ENCODE results near the gene KCNMA1. TPM values are rescaled to one million over a fixed set of nuclear protein-coding genes. Genes with fewer than 3 reads are reported as not detected.

KCNMA1 gene
- total RNA-seq, 2 donors from 2014 or later = 0.48 to 0.56 TPM

DNA sequence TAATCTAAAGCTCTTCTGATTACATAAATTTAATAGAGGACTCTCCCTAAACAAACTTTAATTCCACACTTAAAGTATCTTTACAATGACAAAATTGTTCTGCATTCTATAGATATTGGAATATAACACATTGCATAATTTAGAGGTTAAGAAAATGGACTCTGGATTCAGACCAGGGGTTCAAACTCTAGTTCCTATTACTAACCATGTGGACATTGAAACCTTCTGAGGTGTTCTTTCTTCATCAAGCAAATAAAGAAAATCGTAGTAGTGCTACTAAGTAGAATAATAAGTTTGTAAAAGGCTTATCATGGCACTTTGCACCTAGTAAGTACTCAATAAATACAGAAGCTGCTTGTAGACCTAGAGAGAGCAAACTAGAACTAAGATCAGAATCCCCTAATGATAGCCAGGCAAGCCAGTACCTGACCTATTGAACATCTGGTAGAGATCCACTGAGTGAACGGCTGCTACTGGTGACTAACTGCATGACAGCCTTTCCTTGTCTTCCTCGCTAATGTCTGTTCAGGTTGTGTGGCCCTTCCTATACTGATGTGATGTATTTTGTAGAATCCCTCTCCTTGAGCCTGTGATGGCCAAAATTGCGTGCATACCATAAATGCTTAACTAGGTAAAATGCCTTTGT lies 430.3 kb downstream of the KCNMA1 start:
- Mint-ChIP-seq H3K4me3 (no peak overlapping the region), H3K9me3 (no peaks in the 10 kb centered on the region), H3K4me1 (no peaks in the 10 kb centered on the region), H3K36me3 (ENCODE audit: low read depth) (no peaks in the 10 kb centered on the region), H3K27me3 (peaks cover 20% of the 10 kb centered on the region), H3K27ac (no peak overlapping the region)
- no peak for ATAC-seq (replicated peaks)

GRCh38 chr10:77205135-77205534 lies 432.5 kb downstream of the KCNMA1 start:
- Mint-ChIP-seq H3K36me3 (ENCODE audit: low read depth) (no peaks in the 10 kb centered on the region), H3K4me1 (no peaks in the 10 kb centered on the region), H3K9me3 (no peaks in the 10 kb centered on the region), H3K27ac (no peak overlapping the region), H3K27me3 (peaks cover 29% of the 10 kb centered on the region), H3K4me3 (no peak overlapping the region)
- no peak for ATAC-seq (replicated peaks)

GRCh38 chr10:77204171-77204570 lies 433.4 kb downstream of the KCNMA1 start:
- H3K27me3 Mint-ChIP-seq = peaks cover 35% of the 10 kb centered on the region
- no peak for ATAC-seq (replicated peaks)
- no peaks in the 10 kb centered on the region for H3K36me3 Mint-ChIP-seq (ENCODE audit: low read depth)
- no peaks in the 10 kb centered on the region for H3K4me1 Mint-ChIP-seq
- H3K9me3 Mint-ChIP-seq = no peaks in the 10 kb centered on the region
- H3K4me3 Mint-ChIP-seq = no peak overlapping the region
- H3K27ac Mint-ChIP-seq = no peak overlapping the region

GRCh38 chr10:77202857-77203256 lies 434.8 kb downstream of the KCNMA1 start:
- Mint-ChIP-seq H3K4me1 (no peaks in the 10 kb centered on the region), H3K9me3 (no peaks in the 10 kb centered on the region), H3K36me3 (ENCODE audit: low read depth) (no peaks in the 10 kb centered on the region), H3K4me3 (no peak overlapping the region), H3K27me3 (peaks cover 42% of the 10 kb centered on the region), H3K27ac (no peak overlapping the region)
- ATAC-seq (replicated peaks) = no peak

- ATAC-seq (replicated peaks) = no peak
- H3K4me1 Mint-ChIP-seq = no peaks in the 10 kb centered on the region
- no peaks in the 10 kb centered on the region for H3K36me3 Mint-ChIP-seq (ENCODE audit: low read depth)
- peaks cover 49% of the 10 kb centered on the region for H3K27me3 Mint-ChIP-seq
- H3K9me3 Mint-ChIP-seq = no peaks in the 10 kb centered on the region
- no peak overlapping the region for H3K4me3 Mint-ChIP-seq
- H3K27ac Mint-ChIP-seq = no peak overlapping the region
Measured at GRCh38 chr10:77201135-77202106, 436.2 kb downstream of the KCNMA1 start.

DNA sequence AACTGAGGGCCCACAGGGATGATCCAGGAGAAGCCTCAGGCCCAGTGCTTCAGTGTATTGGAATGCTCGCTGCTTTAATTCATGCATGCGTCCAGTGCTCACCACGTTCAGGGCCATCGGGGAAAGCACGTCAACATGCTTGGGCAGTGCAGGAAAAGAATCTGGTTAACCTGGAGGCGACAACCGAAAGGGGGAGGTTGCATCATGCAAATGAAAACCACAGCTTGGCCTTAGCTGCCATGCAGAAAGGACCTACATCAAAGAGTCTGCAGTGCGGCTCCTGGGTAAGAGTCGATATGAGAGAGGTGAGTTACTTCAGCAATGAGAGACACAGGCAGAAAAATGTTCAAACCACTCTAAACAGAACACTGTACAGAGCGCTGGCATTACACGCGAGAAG lies 440.1 kb downstream of the KCNMA1 start:
- no peaks in the 10 kb centered on the region for H3K36me3 Mint-ChIP-seq (ENCODE audit: low read depth)
- peaks cover 37% of the 10 kb centered on the region for H3K27me3 Mint-ChIP-seq
- no peaks in the 10 kb centered on the region for H3K4me1 Mint-ChIP-seq
- no peak overlapping the region for H3K27ac Mint-ChIP-seq
- no peak overlapping the region for H3K4me3 Mint-ChIP-seq
- no peak for ATAC-seq (replicated peaks)
- H3K9me3 Mint-ChIP-seq = no peaks in the 10 kb centered on the region

DNA sequence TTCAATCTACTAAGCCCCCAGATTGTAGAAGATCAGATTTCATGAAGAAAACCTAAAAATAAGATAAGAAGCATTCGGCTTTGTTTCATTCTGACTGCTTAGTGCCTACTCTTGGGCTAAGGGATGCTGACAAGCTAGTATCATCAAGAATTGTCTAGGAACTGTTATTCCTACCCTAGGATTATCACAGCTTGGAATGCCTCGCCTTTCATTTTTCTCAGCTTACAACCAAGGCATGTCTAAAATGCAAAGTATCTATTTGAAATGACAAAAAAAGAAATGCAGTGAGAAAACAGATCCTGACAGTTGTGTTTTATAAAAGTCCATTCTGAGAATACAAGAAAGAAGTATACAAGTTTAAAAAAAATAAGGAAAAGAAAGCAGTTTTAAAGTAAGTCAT lies 441.0 kb downstream of the KCNMA1 start:
- ATAC-seq (replicated peaks) = no peak
- Mint-ChIP-seq H3K9me3 (no peaks in the 10 kb centered on the region), H3K27ac (no peak overlapping the region), H3K36me3 (ENCODE audit: low read depth) (no peaks in the 10 kb centered on the region), H3K4me3 (no peak overlapping the region), H3K4me1 (no peaks in the 10 kb centered on the region), H3K27me3 (peaks cover 37% of the 10 kb centered on the region)

- H3K4me1 Mint-ChIP-seq = no peaks in the 10 kb centered on the region
- H3K36me3 Mint-ChIP-seq (ENCODE audit: low read depth) = no peaks in the 10 kb centered on the region
- no peak for ATAC-seq (replicated peaks)
- H3K4me3 Mint-ChIP-seq = no peak overlapping the region
- no peaks in the 10 kb centered on the region for H3K9me3 Mint-ChIP-seq
- H3K27me3 Mint-ChIP-seq = peaks cover 28% of the 10 kb centered on the region
- H3K27ac Mint-ChIP-seq = no peak overlapping the region
Measured at GRCh38 chr10:77195101-77195500, 442.5 kb downstream of the KCNMA1 start.

- Mint-ChIP-seq H3K36me3 (ENCODE audit: low read depth) (no peaks in the 10 kb centered on the region), H3K27ac (no peak overlapping the region), H3K4me1 (no peaks in the 10 kb centered on the region), H3K27me3 (peaks cover 18% of the 10 kb centered on the region), H3K9me3 (no peaks in the 10 kb centered on the region), H3K4me3 (no peak overlapping the region)
- no peak for ATAC-seq (replicated peaks)
Measured at GRCh38 chr10:77193001-77193400, 444.6 kb downstream of the KCNMA1 start.

- no peak overlapping the region for H3K4me3 Mint-ChIP-seq
Measured at GRCh38 chr10:77192402-77192801, 445.2 kb downstream of the KCNMA1 start.

GRCh38 chr10:77191324-77192049 lies 446.1 kb downstream of the KCNMA1 start:
- no peak overlapping the region for H3K4me3 Mint-ChIP-seq
- H3K4me1 Mint-ChIP-seq = no peaks in the 10 kb centered on the region
- H3K9me3 Mint-ChIP-seq = no peaks in the 10 kb centered on the region
- H3K27me3 Mint-ChIP-seq = peaks cover 11% of the 10 kb centered on the region
- H3K36me3 Mint-ChIP-seq (ENCODE audit: low read depth) = no peaks in the 10 kb centered on the region
- H3K27ac Mint-ChIP-seq = no peak overlapping the region
- no peak for ATAC-seq (replicated peaks)

More at GRCh38 chr10:77192402-77192801, 445.2 kb downstream of the KCNMA1 start:
- no peak for ATAC-seq (replicated peaks)
- no peaks in the 10 kb centered on the region for H3K9me3 Mint-ChIP-seq
- H3K4me1 Mint-ChIP-seq = no peaks in the 10 kb centered on the region
- no peaks in the 10 kb centered on the region for H3K36me3 Mint-ChIP-seq (ENCODE audit: low read depth)
- H3K27me3 Mint-ChIP-seq = peaks cover 12% of the 10 kb centered on the region
- no peak overlapping the region for H3K27ac Mint-ChIP-seq

DNA sequence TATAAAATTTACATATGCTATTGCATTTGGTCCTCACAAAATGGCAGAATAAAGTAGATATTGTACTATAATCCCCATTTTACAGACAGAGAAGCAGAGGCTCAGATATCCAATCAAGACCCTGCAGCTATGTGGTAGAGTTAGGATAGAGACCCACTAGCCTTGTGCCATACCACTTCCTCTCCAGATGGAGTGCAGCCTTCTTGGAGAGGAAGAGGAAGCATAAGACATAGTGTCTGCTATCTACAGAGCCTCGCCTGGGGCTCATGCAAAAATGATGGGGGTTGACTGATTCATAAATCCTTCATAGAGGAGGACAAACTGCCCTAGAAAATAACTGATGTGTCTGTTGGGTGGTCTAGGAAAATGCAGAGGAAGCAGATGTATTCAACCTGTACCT lies 447.3 kb downstream of the KCNMA1 start:
- H3K27me3 Mint-ChIP-seq = peaks cover 16% of the 10 kb centered on the region
- no peaks in the 10 kb centered on the region for H3K4me1 Mint-ChIP-seq
- ATAC-seq (replicated peaks) = no peak
- H3K4me3 Mint-ChIP-seq = no peak overlapping the region
- H3K27ac Mint-ChIP-seq = no peak overlapping the region
- no peaks in the 10 kb centered on the region for H3K36me3 Mint-ChIP-seq (ENCODE audit: low read depth)
- H3K9me3 Mint-ChIP-seq = no peaks in the 10 kb centered on the region

GRCh38 chr10:77189520-77189919 lies 448.1 kb downstream of the KCNMA1 start:
- no peak overlapping the region for H3K4me3 Mint-ChIP-seq
- H3K27ac Mint-ChIP-seq = no peak overlapping the region
- no peaks in the 10 kb centered on the region for H3K36me3 Mint-ChIP-seq (ENCODE audit: low read depth)
- H3K27me3 Mint-ChIP-seq = peaks cover 19% of the 10 kb centered on the region
- H3K4me1 Mint-ChIP-seq = no peaks in the 10 kb centered on the region
- H3K9me3 Mint-ChIP-seq = no peaks in the 10 kb centered on the region
- ATAC-seq (replicated peaks) = no peak

GRCh38 chr10:77189075-77189474 lies 448.5 kb downstream of the KCNMA1 start:
- Mint-ChIP-seq H3K27me3 (peaks cover 20% of the 10 kb centered on the region), H3K9me3 (no peaks in the 10 kb centered on the region), H3K4me1 (no peaks in the 10 kb centered on the region), H3K36me3 (ENCODE audit: low read depth) (no peaks in the 10 kb centered on the region), H3K27ac (no peak overlapping the region), H3K4me3 (no peak overlapping the region)
- no peak for ATAC-seq (replicated peaks)

Data from activated T-helper 17 cell treated with anti-CD3 and anti-CD28 coated beads, Interleukin-2, amount 50 U/mL, for 72 hours (primary cell).